PFSK-1 (cell line): ENCODE data around the gene TCF12.

Source experiments
- FOXP2 ChIP-seq: optimal IDR thresholded peaks from 2 replicates; pipeline ENCODE3; 2011; ENCODE audit warnings: borderline replicate concordance, control low read depth, inconsistent platforms; ENCODE audit not compliant: insufficient read depth; ENCODE audit errors: extremely low read length, extremely low read depth
- REST ChIP-seq, 2 experiments: IDR thresholded peaks; 2 replicates each; pipeline versions ENCODE4 v1.6.1 to v1.8.0; 2011 to 2012; ENCODE audit warnings: low read depth in 2 of 2, low read length in 2 of 2, control low read depth in 1 of 2, inconsistent platforms in 1 of 2, mild to moderate bottlenecking in 1 of 2, moderate library complexity in 1 of 2; ENCODE audit not compliant: insufficient read depth in 1 of 2
- SIN3A ChIP-seq: IDR thresholded peaks from 2 replicates; pipeline ENCODE4 v1.6.1; 2012; ENCODE audit warnings: mild to moderate bottlenecking, low read length, moderate library complexity, borderline replicate concordance; ENCODE audit not compliant: insufficient read depth

DNA sequence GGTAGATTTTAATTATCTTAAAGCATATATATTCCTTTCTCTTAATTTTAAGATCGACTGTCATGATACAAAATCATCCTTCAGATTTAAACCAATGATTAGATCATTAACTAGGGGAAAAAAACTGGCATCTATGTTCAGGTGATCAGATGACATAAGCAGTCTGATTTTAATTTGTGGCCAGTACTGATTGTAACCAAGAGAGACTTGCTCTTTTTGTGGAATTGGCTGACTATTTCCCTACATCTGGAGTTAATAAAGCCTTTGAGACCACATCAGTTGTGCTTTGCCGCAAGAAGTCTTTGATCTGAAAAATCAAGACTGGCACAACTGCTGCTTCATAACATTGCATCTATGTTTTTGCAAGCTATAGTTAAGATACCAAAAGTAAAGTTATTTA, 309.5 kb downstream of the TCF12 start:
- no peak for TF ChIP-seq REST (IDR thresholded peaks at IDR 0.05; ENCODE audit: insufficient read depth in 1 of 2, low read depth in 2 of 2, low read length in 2 of 2)
- TF ChIP-seq SIN3A = 0 out of 2 replicates have a peak, but pooled peaks have one; percentile 57
- TF ChIP-seq FOXP2 = no peak
